CD4-positive, alpha-beta memory T cell (primary cell): Measurements from ENCODE around the gene SNX21. TPM values are rescaled to one million over a fixed set of nuclear protein-coding genes. Genes with fewer than 3 reads are reported as not detected.

Source experiments
- CTCF ChIA-PET: fragments of 350-600 bp; sonication (Branson Sonifier 250); formaldehyde crosslinking; loops from one replicate; lab custom pipeline; 2021; ENCODE audit warnings: inconsistent platforms; ENCODE audit not compliant: partially characterized antibody; lab: Charles Lee
- POLR2A ChIA-PET: fragments of 350-600 bp; sonication (Branson Sonifier 250); formaldehyde crosslinking; loops from one replicate; lab custom pipeline; 2021; ENCODE audit not compliant: partially characterized antibody; lab: Charles Lee
- DNase-seq, 5 donors: peaks; one replicate each; pipeline versions ENCODE4 v3.0.0 to v3.0.0-alpha.2; 2020 to 2022; ENCODE audit warnings: mixed read lengths in 1 of 5
- H3K27ac ChIP-seq: one replicate; pipeline ENCODE4 v1.7.0; 2013; ENCODE audit warnings: low read depth, low read length
- H3K27me3 ChIP-seq: 2 replicates; pipeline ENCODE4 v1.7.0; 2013; ENCODE audit warnings: mild to moderate bottlenecking, low read length, moderate library complexity; ENCODE audit not compliant: insufficient read depth
- H3K36me3 ChIP-seq: 2 replicates; pipeline ENCODE4 v1.7.0; 2013; ENCODE audit warnings: mild to moderate bottlenecking, low read length, moderate library complexity; ENCODE audit not compliant: insufficient read depth
- H3K4me1 ChIP-seq: 2 replicates; pipeline ENCODE4 v1.7.0; 2013; ENCODE audit warnings: mild to moderate bottlenecking, low read length, moderate library complexity; ENCODE audit not compliant: insufficient read depth
- H3K4me3 ChIP-seq, 2 donors: one replicate each; pipeline ENCODE4 v1.7.0; 2013; ENCODE audit warnings: low read length in 2 of 2, mild to moderate bottlenecking in 1 of 2
- H3K9me3 ChIP-seq, 2 donors: one replicate each; pipeline ENCODE4 v1.7.0; 2013; ENCODE audit warnings: low read length in 2 of 2, control low read depth in 1 of 2; ENCODE audit not compliant: control insufficient read depth in 1 of 2
- H3K27ac Mint-ChIP-seq, 7 donors: one replicate each; pipeline ENCODE4 v1.8.0; 2020 to 2021; ENCODE audit warnings: mixed read lengths in 7 of 7, mild to moderate bottlenecking in 6 of 7, inconsistent platforms in 3 of 7, moderate library complexity in 3 of 7
- H3K27me3 Mint-ChIP-seq, 2 donors: one replicate each; pipeline ENCODE4 v1.8.0; 2020 to 2021; ENCODE audit warnings: mixed read lengths in 2 of 2
- H3K36me3 Mint-ChIP-seq, 2 donors: one replicate each; pipeline ENCODE4 v1.8.0; 2020 to 2021; ENCODE audit warnings: mixed read lengths in 2 of 2, inconsistent platforms in 1 of 2, mild to moderate bottlenecking in 1 of 2
- H3K4me1 Mint-ChIP-seq, 4 donors: one replicate each; pipeline ENCODE4 v1.8.0; 2020 to 2021; ENCODE audit warnings: mixed read lengths in 4 of 4, mild to moderate bottlenecking in 1 of 4
- H3K4me3 Mint-ChIP-seq, 8 donors: one replicate each; pipeline ENCODE4 v1.8.0; 2020 to 2021; ENCODE audit warnings: mixed read lengths in 8 of 8, mild to moderate bottlenecking in 7 of 8, moderate library complexity in 6 of 8, inconsistent platforms in 3 of 8
- H3K9me3 Mint-ChIP-seq, 8 donors: one replicate each; pipeline ENCODE4 v1.8.0; 2020 to 2021; ENCODE audit warnings: mixed read lengths in 8 of 8, mild to moderate bottlenecking in 5 of 8, inconsistent platforms in 3 of 8, moderate library complexity in 1 of 8
- intact Hi-C: fragments of 100-400 bp; cut with micrococcal nuclease; formaldehyde crosslinking; loops from one replicate; pipeline ENCODE4 v1.15.1; 2023
- polyA plus RNA-seq, 2 donors: library from polyadenylated mRNA; unstranded; fragments of 300-500 nt; fragmentation: Illumina TruSeq; gene quantifications; one replicate each; pipeline ENCODE4 v1.2.3, GENCODE V29; 2021
- total RNA-seq, 2 experiments: library from RNA; stranded (reverse); gene quantifications; one replicate each; pipeline ENCODE4 v1.2.3, GENCODE V29; 2021

The SNX21 gene
- total and polyA plus RNA-seq, 4 experiments from 2014 or later = 0.20 to 3.5 (median 2.2) TPM

DNA sequence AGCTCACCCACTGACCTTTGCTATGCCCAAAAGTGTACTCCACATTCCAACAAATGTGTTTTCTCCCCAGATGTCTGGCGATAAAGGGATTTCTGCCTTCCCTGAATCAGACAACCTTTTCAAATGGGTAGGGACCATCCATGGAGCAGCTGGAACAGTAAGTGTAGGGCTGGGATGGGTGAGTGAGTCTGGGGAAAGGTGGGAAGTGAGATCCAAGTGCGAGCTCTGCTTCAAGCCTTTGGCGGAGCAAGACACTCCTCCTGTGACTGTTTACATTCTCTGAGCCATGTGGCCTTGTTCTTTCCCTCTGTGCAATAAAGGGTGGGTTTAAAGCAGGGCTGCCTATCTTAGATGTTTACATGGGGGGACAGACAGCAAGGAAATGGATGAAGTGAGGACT lies 19.3 kb upstream of the SNX21 start:
- peaks cover 2% of the 10 kb centered on the region for H3K36me3 ChIP-seq
- no peaks in the 10 kb centered on the region for H3K9me3 Mint-ChIP-seq
- CTCF ChIA-PET = interaction anchor here (1.7 kb wide), 1 partner anchor 15 kb away, joined by 9 read pairs; no protein-coding TSS in a partner anchor
- H3K9me3 ChIP-seq = no peaks in the 10 kb centered on the region
- intact Hi-C loops = no loop called here
- H3K27ac ChIP-seq = no peak overlapping the region
- H3K27me3 Mint-ChIP-seq = peaks cover 0 to 2% of the 10 kb centered on the region in 2 donors
- H3K4me3 ChIP-seq = no peak overlapping the region
- H3K4me1 ChIP-seq = peaks cover 15% of the 10 kb centered on the region
- H3K4me1 Mint-ChIP-seq = peaks cover 7 to 23% (median 14%) of the 10 kb centered on the region in 4 donors
- POLR2A ChIA-PET = no interaction called here
- DNase-seq = no peak
- peaks cover 17 to 22% of the 10 kb centered on the region in 2 donors for H3K36me3 Mint-ChIP-seq
- H3K4me3 Mint-ChIP-seq = no peak overlapping the region
- no peaks in the 10 kb centered on the region for H3K27me3 ChIP-seq
- H3K27ac Mint-ChIP-seq = no peak overlapping the region

DNA sequence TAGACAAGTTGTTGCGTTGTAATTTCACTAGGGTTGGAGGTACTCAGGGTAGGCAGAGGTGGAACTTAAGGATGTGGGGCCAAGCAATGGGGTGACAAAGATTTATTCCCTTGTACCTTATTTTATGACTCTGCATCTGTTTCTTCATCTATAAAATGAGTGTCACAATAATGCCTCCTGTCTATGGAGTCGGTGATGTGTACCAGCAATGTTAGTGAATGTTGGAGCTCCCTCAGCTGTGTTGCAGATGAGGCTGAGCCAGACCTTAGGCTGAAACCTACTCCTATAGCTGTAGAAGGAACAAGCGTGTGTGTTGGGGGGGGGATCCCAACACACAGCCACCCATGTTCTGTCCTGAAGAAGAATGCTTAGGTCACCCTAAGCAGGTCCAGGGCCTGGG lies 16.6 kb upstream of the SNX21 start:
- Histone ChIP-seq H3K4me3 (no peak overlapping the region), H3K27ac (no peak overlapping the region), H3K4me1 (peaks cover 11% of the 10 kb centered on the region), H3K36me3 (no peaks in the 10 kb centered on the region), H3K27me3 (no peaks in the 10 kb centered on the region), H3K9me3 (no peaks in the 10 kb centered on the region)
- ChIA-PET CTCF (interaction anchor here (0.6 to 1.0 kb wide), 2 partner anchors 73 to 147 kb away, joined by 3 read pairs; no protein-coding TSS in a partner anchor), POLR2A (interaction anchor here (0.6 kb wide), 1 partner anchor 459 kb away, joined by 3 read pairs; no protein-coding TSS in a partner anchor)
- Mint-ChIP-seq H3K4me1 (peaks cover 4 to 19% (median 13%) of the 10 kb centered on the region in 4 donors), H3K36me3 (peaks cover 0 to 4% of the 10 kb centered on the region in 2 donors), H3K27me3 (peaks cover 0 to 4% of the 10 kb centered on the region in 2 donors), H3K4me3 (no peak overlapping the region), H3K27ac (no peak overlapping the region), H3K9me3 (no peaks in the 10 kb centered on the region)
- intact Hi-C loops = no loop called here
- DNase-seq = no peak

DNA sequence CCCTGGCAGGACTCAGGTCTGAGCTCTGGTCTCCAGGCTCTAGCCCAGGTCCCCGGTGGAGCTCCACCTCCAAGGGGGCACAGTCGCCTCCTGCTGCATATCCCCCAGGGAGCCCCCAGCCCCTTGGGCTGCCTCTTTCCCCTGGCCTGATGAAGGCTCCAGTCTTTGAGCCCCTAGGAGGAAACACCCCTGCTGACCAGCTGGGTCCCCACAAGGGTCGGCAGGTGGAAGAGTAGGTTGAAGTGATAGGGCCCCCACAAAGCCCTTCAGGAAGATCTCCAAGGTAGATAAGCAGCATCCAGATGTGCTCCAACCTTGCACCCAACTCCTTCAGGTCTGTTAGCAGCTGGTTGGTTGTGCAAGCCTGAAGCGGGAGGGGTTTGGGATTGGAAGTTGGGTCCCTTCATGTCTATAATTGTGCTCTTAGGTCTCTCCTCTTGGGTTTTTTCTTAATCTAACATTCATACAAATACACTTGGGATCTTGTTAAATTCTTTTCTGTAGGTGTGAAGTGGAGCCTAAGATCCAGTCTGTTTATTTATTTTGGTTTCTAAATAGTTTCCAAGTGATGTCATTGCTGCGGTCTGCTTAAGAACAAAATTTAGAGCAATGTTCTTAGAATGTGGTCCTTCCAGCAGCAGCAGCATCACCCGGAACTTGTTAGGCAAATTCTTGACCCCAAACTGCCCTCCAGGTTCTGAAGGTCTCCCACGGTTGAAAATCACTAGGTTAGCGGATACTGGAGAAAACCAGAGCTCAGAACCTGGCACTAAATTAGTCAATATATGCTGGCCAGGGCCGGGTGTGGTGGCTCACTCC lies 16.0 kb upstream of the SNX21 start:
- no peaks in the 10 kb centered on the region for H3K36me3 Mint-ChIP-seq
- peak overlapping the region in 1 of 8 donors; percentile 20 for H3K4me3 Mint-ChIP-seq
- no peak for DNase-seq
- Histone ChIP-seq H3K36me3 (no peaks in the 10 kb centered on the region), H3K9me3 (no peaks in the 10 kb centered on the region), H3K27ac (no peak overlapping the region), H3K4me1 (peaks cover 9% of the 10 kb centered on the region), H3K27me3 (no peaks in the 10 kb centered on the region), H3K4me3 (no peak overlapping the region)
- H3K9me3 Mint-ChIP-seq = no peaks in the 10 kb centered on the region
- H3K27ac Mint-ChIP-seq = no peak overlapping the region
- POLR2A ChIA-PET = no interaction called here
- peaks cover 0 to 9% of the 10 kb centered on the region in 2 donors for H3K27me3 Mint-ChIP-seq
- CTCF ChIA-PET = no interaction called here
- H3K4me1 Mint-ChIP-seq = peaks cover 4 to 16% (median 12%) of the 10 kb centered on the region in 4 donors
- intact Hi-C loops = no loop called here

DNA sequence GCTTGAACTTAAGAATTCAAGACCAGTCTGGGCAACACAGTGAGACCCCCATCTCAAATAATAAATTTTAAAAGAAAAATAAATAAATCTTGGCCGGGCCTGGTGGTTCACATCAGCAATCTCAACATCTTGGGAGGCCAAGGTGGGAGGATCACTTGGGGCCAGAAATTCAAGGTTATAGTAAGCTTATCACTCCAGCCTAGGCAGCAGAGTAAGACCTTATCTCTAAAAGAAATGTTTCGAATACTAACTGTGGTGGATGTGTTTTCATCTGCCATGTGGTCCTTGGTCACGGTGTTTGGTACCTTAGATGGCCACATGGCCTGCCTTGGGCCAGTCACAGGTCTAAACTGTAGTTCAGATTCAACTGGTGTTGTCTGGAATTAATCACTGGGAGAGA lies 15.4 kb upstream of the SNX21 start:
- Histone ChIP-seq H3K36me3 (no peaks in the 10 kb centered on the region), H3K4me1 (peaks cover 10% of the 10 kb centered on the region), H3K4me3 (no peak overlapping the region), H3K27ac (no peak overlapping the region), H3K9me3 (no peaks in the 10 kb centered on the region), H3K27me3 (no peaks in the 10 kb centered on the region)
- peaks cover 2 to 10% (median 6%) of the 10 kb centered on the region in 4 donors for H3K4me1 Mint-ChIP-seq
- intact Hi-C loops = no loop called here
- POLR2A ChIA-PET = no interaction called here
- no peaks in the 10 kb centered on the region for H3K36me3 Mint-ChIP-seq
- DNase-seq = no peak
- H3K27ac Mint-ChIP-seq = no peak overlapping the region
- CTCF ChIA-PET = interaction anchor here (1.1 kb wide), 1 partner anchor 19 kb away, joined by 8 read pairs; no protein-coding TSS in a partner anchor
- peaks cover 0 to 11% of the 10 kb centered on the region in 2 donors for H3K27me3 Mint-ChIP-seq
- H3K4me3 Mint-ChIP-seq = no peak overlapping the region
- H3K9me3 Mint-ChIP-seq = no peaks in the 10 kb centered on the region

DNA sequence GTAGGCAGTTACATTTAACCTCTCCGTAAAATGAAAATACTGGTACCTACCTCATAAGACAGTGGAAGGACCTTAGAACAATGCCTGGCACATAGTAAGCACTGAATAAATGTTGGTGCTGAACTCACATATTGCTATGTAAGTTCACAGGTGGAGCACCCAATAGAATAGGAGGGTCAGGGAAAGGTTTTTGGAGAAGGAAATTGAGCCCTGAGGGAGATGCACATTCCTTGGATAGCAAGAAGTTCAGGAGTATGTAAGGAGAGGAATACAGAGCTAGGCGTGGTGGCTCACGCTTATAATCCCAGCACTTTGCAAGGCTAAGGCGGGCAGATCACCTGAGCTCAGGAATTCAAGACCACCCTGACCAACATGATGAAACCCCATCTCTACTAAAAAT lies 14.1 kb upstream of the SNX21 start:
- POLR2A ChIA-PET = interaction anchor here (1.0 kb wide), 1 partner anchor 11 kb away, joined by 4 read pairs; no protein-coding TSS in a partner anchor

DNA sequence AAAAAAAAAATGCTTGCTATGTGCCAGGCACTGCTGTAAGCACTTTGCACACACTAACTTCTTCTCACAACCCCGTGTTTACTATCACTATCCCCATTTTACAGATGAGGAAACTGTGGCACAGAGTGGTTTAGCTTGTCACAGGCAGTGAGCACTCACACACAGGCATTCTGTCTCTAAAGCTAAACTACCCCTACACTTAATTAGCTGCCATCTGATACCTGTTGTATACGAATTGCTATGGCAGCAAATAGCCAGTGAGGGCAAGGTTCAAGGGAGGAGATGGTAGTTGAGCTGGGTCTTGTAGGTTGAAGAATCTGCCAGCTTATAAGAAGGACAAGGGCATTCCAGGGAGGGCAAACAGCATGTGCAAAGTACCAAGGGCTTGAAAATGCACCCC lies 11.7 kb upstream of the SNX21 start:
- Mint-ChIP-seq H3K4me1 (peaks cover 7 to 22% (median 15%) of the 10 kb centered on the region in 4 donors), H3K9me3 (no peaks in the 10 kb centered on the region), H3K4me3 (no peak overlapping the region), H3K36me3 (no peaks in the 10 kb centered on the region), H3K27ac (peak overlapping the region in 1 of 7 donors; percentile 27), H3K27me3 (peaks cover 6 to 21% of the 10 kb centered on the region in 2 donors)
- Histone ChIP-seq H3K27me3 (no peaks in the 10 kb centered on the region), H3K4me3 (no peak overlapping the region), H3K36me3 (no peaks in the 10 kb centered on the region), H3K27ac (no peak overlapping the region), H3K9me3 (no peaks in the 10 kb centered on the region), H3K4me1 (peaks cover 7% of the 10 kb centered on the region)
- CTCF ChIA-PET = interaction anchor here (2.9 kb wide), 1 partner anchor 23 kb away, joined by 11 read pairs; no protein-coding TSS in a partner anchor
- intact Hi-C loops = no loop called here
- no peak for DNase-seq
- POLR2A ChIA-PET = interaction anchor here (1.8 kb wide), 1 partner anchor 9 kb away, joined by 8 read pairs; the partner anchor contains the start of gene UBE2C

More for the DNA sequence above, 14.1 kb upstream of the SNX21 start:
- CTCF ChIA-PET = interaction anchor here (1.1 kb wide), 1 partner anchor 20 kb away, joined by 8 read pairs; no protein-coding TSS in a partner anchor
- Mint-ChIP-seq H3K27me3 (peaks cover 6 to 18% of the 10 kb centered on the region in 2 donors), H3K27ac (no peak overlapping the region), H3K9me3 (no peaks in the 10 kb centered on the region), H3K4me1 (peaks cover 7 to 17% (median 11%) of the 10 kb centered on the region in 4 donors), H3K4me3 (no peak overlapping the region), H3K36me3 (no peaks in the 10 kb centered on the region)
- H3K36me3 ChIP-seq = no peaks in the 10 kb centered on the region
- intact Hi-C loops = no loop called here
- H3K27ac ChIP-seq = no peak overlapping the region
- no peaks in the 10 kb centered on the region for H3K9me3 ChIP-seq
- H3K4me3 ChIP-seq = no peak overlapping the region
- H3K4me1 ChIP-seq = peaks cover 7% of the 10 kb centered on the region
- DNase-seq = no peak
- H3K27me3 ChIP-seq = no peaks in the 10 kb centered on the region

DNA sequence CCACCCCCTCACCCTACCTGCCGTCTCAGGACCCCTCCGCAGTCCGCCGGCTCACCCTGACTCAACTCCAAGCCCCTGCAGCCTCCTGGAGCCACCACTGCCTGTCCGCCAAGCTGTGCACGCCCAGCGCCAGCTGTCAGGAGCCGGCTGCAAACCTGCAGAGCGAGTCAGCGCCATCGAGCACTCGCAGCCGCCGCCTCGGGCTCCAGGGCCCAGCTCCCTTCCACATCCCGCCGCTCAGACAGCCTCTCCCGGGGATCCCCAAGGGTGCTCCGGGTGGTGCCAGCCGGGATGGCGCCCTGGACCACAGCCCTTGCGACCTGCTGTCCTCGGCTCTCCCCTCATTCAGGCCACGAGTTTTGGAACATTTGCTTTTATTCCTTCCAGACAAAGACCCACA lies 10.7 kb upstream of the SNX21 start:
- Histone ChIP-seq H3K36me3 (no peaks in the 10 kb centered on the region), H3K27me3 (no peaks in the 10 kb centered on the region), H3K27ac (no peak overlapping the region), H3K4me3 (no peak overlapping the region), H3K4me1 (peaks cover 7% of the 10 kb centered on the region), H3K9me3 (no peaks in the 10 kb centered on the region)
- CTCF ChIA-PET = interaction anchor here (2.9 kb wide), 1 partner anchor 24 kb away, joined by 11 read pairs; no protein-coding TSS in a partner anchor
- Mint-ChIP-seq H3K27ac (peak overlapping the region in 1 of 7 donors; percentile 29), H3K27me3 (peaks cover 6 to 21% of the 10 kb centered on the region in 2 donors), H3K9me3 (no peaks in the 10 kb centered on the region), H3K4me1 (peaks cover 7 to 22% (median 15%) of the 10 kb centered on the region in 4 donors), H3K36me3 (no peaks in the 10 kb centered on the region), H3K4me3 (peak overlapping the region in 1 of 8 donors; percentile 34)
- intact Hi-C loops = no loop called here
- POLR2A ChIA-PET = interaction anchor here (0.9 to 2.3 kb wide), 3 partner anchors 10 to 36 kb away, joined by 3 to 13 read pairs (median 8); partner anchors contain the start of genes SNX21 and UBE2C
- DNase-seq = no peak
